Measurements from ENCODE around the gene ENTREP1.
"Not testable (repeated sequence)": the region's sequence is repeated elsewhere in the genome, so short reads cannot be mapped to it uniquely, and the experiment has no call there.

The ENTREP1 gene

GRCh38 chr9:69324549-69325401, at the start of gene ENTREP1:
ENTREP1 (plus strand) TSS chr9:69325215; CDS start chr9:69325310, 95 bp downstream.
- in situ Hi-C loops (cut with HindIII; ENCODE audit: low sequenced_read_pairs) = no loop called here

- in situ Hi-C loops (cut with HindIII; ENCODE audit: low sequenced_read_pairs) = no loop called here
These were observed 48.2 kb upstream of the ENTREP1 start for GRCh38 chr9:69276775-69277174.

- in situ Hi-C loops (cut with HindIII; ENCODE audit: low sequenced_read_pairs) = no loop called here
These were observed 45.8 kb upstream of the ENTREP1 start for GRCh38 chr9:69279084-69279731.

- in situ Hi-C loops (cut with HindIII; ENCODE audit: low sequenced_read_pairs) = no loop called here
These were observed 45.3 kb upstream of the ENTREP1 start for GRCh38 chr9:69279733-69280132.

GRCh38 chr9:69283003-69283402, 42.0 kb upstream of the ENTREP1 start:
- in situ Hi-C loops (cut with HindIII; ENCODE audit: low sequenced_read_pairs) = no loop called here

GRCh38 chr9:69292078-69292477, 32.9 kb upstream of the ENTREP1 start:
- in situ Hi-C loops (cut with HindIII; ENCODE audit: low sequenced_read_pairs) = no loop called here

GRCh38 chr9:69293156-69293555, 31.9 kb upstream of the ENTREP1 start:
- in situ Hi-C loops (cut with HindIII; ENCODE audit: low sequenced_read_pairs) = no loop called here

- in situ Hi-C loops (cut with HindIII; ENCODE audit: low sequenced_read_pairs) = no loop called here
These were observed 29.0 kb upstream of the ENTREP1 start for GRCh38 chr9:69295872-69296552.

GRCh38 chr9:69297300-69297980, 27.6 kb upstream of the ENTREP1 start:
- in situ Hi-C loops (cut with HindIII; ENCODE audit: low sequenced_read_pairs) = no loop called here

GRCh38 chr9:69299315-69299714, 25.7 kb upstream of the ENTREP1 start:
- in situ Hi-C loops (cut with HindIII; ENCODE audit: low sequenced_read_pairs) = no loop called here

GRCh38 chr9:69299826-69300225, 25.2 kb upstream of the ENTREP1 start:
- in situ Hi-C loops (cut with HindIII; ENCODE audit: low sequenced_read_pairs) = no loop called here

GRCh38 chr9:69303331-69303730, 21.7 kb upstream of the ENTREP1 start:
- in situ Hi-C loops (cut with HindIII; ENCODE audit: low sequenced_read_pairs) = no loop called here

GRCh38 chr9:69306895-69307445, 18.0 kb upstream of the ENTREP1 start:
- in situ Hi-C loops (cut with HindIII; ENCODE audit: low sequenced_read_pairs) = not testable (repeated sequence)

- in situ Hi-C loops (cut with HindIII; ENCODE audit: low sequenced_read_pairs) = no loop called here
These were observed 17.4 kb upstream of the ENTREP1 start for GRCh38 chr9:69307446-69308205.

GRCh38 chr9:69308206-69308931, 16.6 kb upstream of the ENTREP1 start:
- in situ Hi-C loops (cut with HindIII; ENCODE audit: low sequenced_read_pairs) = no loop called here

- in situ Hi-C loops (cut with HindIII; ENCODE audit: low sequenced_read_pairs) = no loop called here
These were observed 11.8 kb upstream of the ENTREP1 start for GRCh38 chr9:69313175-69313574.

- in situ Hi-C loops (cut with HindIII; ENCODE audit: low sequenced_read_pairs) = no loop called here
These were observed 10.5 kb upstream of the ENTREP1 start for GRCh38 chr9:69314547-69314946.

- in situ Hi-C loops (cut with HindIII; ENCODE audit: low sequenced_read_pairs) = no loop called here
These were observed 7.9 kb upstream of the ENTREP1 start for GRCh38 chr9:69317081-69317480.

- in situ Hi-C loops (cut with HindIII; ENCODE audit: low sequenced_read_pairs) = no loop called here
These were observed 7.1 kb upstream of the ENTREP1 start for GRCh38 chr9:69317894-69318293.
